Fibroblast of villous mesenchyme (primary cell): ENCODE data around the gene P4HA2. TPM values are rescaled to one million over a fixed set of nuclear protein-coding genes. Genes with fewer than 3 reads are reported as not detected.

Experiments
- DNase-seq: peaks from one replicate; pipeline ENCODE4 v3.0.0-alpha.2; 2010; ENCODE audit warnings: low read depth
- H3K4me3 ChIP-seq: 2 replicates; pipeline ENCODE4 v1.5.1; 2011; ENCODE audit warnings: low read depth, mild to moderate bottlenecking, low read length
- total RNA-seq: library from RNA; depleted of rRNA; stranded (reverse); fragments of >200 nt; gene quantifications from 2 replicates; pipeline ENCODE4 v1.2.3, GENCODE V29; 2012
- TF ChIP-seq, protein P1 (sequence below): IDR thresholded peaks from 2 replicates; pipeline ENCODE4 v1.5.1; 2012; ENCODE audit warnings: low read depth, mild to moderate bottlenecking, low read length; ENCODE audit not compliant: insufficient read depth

P4HA2 gene
- total RNA-seq, 1 donor: 191 TPM

DNA sequence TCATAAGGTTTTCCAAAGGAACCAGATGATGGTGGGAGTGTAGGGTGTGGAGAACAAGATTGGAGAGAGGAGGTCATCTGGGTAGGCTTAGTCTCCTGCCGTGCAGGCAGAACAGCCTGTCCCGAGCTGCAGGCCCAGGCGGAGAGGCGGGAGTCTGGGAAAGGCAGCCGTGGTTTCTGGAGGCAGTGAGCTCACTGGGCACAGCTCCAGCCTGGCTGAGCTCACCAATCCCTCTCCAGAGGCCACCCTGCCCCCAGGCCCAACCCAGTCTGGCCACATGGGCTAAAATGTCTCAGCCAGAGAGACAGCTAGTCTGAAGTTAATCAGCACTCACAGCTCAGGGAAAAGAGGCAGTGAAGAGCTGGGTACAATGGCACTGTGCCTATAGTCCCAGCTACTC lies 12.3 kb downstream of the P4HA2 start:
- TF ChIP-seq, protein P1, sequence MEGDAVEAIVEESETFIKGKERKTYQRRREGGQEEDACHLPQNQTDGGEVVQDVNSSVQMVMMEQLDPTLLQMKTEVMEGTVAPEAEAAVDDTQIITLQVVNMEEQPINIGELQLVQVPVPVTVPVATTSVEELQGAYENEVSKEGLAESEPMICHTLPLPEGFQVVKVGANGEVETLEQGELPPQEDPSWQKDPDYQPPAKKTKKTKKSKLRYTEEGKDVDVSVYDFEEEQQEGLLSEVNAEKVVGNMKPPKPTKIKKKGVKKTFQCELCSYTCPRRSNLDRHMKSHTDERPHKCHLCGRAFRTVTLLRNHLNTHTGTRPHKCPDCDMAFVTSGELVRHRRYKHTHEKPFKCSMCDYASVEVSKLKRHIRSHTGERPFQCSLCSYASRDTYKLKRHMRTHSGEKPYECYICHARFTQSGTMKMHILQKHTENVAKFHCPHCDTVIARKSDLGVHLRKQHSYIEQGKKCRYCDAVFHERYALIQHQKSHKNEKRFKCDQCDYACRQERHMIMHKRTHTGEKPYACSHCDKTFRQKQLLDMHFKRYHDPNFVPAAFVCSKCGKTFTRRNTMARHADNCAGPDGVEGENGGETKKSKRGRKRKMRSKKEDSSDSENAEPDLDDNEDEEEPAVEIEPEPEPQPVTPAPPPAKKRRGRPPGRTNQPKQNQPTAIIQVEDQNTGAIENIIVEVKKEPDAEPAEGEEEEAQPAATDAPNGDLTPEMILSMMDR: no peak
- peak; percentile 98 for DNase-seq
- no peak overlapping the region for H3K4me3 ChIP-seq

DNA sequence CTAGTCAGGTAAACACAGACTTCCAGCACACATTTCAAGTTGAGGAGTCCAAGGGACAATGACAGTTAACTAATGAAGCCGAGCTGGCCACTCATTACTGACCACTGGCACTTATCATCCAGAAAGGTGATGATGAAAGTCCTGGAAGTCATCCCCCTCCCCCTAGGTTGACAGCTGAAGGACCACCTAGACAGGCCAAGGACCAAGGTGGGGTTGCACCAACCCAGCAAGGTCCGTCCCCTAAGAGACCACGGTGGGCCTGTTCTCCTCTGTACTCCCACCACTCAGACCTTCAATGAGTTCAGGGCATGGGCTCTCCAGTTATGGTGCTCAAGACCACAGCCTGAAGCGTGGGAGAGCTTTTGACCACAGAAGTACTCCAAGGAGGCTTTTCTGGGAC lies 13.2 kb downstream of the P4HA2 start:
- DNase-seq: no peak
- no peak overlapping the region for H3K4me3 ChIP-seq
- TF ChIP-seq, protein P1: no peak

DNA sequence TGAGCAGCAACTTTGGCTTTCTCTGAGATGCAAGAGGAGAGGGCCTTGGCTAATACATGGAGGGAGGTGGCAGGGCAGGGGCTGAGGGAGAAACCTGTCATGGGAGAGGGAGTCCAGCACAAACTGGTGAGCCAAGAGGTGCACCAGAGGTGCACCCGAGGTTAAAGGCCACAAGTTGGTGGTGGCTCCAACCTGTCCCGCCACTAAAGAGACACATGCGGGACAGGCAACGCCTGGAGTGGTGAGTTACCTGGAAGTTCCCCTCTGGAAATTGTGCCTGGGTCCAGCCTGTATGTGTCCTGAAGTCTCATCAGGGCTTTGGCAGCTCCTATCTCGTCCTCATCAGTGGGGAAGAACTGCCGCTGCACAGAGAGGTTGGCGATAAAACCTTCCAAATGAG lies 14.0 kb downstream of the P4HA2 start:
- H3K4me3 ChIP-seq: no peak overlapping the region
- TF ChIP-seq, protein P1: no peak
- no peak for DNase-seq

DNA sequence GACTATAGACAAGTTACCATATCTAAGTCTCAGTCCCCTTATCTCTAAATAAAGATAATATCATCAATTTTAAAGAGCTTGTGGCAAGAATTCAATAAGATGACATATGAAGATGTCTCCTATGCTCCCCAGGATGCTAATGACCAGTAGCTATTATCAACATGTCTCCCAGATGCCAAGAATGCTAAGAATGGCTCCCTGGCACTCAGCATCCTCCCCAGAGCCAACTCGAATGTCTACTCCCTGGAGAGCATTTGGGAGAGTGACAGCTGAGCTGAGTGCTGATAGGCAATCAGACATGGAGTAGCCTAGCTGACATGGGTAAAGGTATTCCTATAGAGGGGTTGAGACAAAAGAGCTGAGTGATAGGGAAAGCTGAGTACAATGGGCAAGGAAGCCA lies 15.9 kb downstream of the P4HA2 start:
- no peak overlapping the region for H3K4me3 ChIP-seq
- DNase-seq: no peak
- TF ChIP-seq, protein P1: no peak

- no peak for DNase-seq
- TF ChIP-seq, protein P1: no peak
- no peak overlapping the region for H3K4me3 ChIP-seq
Measured at GRCh38 chr5:132210944-132211343, 16.7 kb downstream of the P4HA2 start.

DNA sequence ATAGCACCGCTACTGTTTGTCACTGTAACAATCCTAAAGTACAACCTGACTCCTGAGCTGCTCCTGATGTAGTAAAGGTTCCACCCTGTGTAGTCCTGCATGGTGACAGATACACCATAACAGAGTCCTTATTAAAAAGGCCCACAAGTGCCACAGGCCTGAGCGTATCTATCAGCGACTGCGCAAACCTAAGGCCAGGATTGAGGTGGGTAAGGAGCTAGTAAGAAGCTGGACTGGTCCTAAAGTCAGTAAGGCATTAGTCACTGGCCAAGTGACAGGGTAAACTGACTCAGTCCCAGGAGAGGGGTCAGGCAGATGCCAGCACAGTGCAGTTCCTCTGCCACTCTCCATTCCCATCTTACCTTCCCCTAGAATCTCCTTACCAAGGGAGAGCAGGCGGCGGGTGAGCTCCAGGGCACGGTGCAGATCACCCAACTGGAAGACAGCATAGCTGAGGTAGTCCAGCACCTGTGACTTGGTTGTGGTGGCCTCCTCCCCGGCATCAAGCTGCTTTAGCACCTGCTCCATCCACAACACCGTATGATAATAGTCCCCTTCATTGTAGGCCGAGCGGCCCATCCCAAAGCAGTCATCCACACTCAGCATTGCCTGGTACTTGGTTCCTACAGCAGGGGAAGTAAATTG lies 17.6 kb downstream of the P4HA2 start:
- TF ChIP-seq, protein P1: no peak

DNA sequence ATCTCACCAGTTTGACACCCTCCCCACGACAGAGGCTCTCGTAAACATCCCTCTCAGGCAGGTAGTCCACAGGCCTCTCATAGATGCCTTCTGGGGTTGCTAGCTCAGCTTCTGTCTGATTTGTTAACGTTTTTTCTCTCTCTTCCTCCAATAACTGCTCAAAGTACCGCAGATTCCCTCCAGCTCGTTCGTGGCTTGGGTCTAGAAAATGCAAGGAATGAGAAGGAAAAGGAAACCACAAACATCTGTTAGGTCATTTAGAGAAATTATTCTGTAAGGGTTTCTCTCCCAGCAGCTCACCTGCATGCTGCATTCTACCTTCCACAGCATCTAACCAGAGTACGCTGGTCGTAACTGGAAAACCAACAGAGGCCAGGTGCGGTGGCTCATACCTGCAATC lies 18.5 kb downstream of the P4HA2 start:
- H3K4me3 ChIP-seq: no peak overlapping the region
- peak; percentile 49 for DNase-seq
- TF ChIP-seq, protein P1: no peak

More for the DNA sequence above, 17.6 kb downstream of the P4HA2 start:
- no peak overlapping the region for H3K4me3 ChIP-seq
- DNase-seq: no peak
